AG10803 (cell line): ENCODE data around the gene B3GAT3.

Source experiments
- DNase-seq: peaks from one replicate; pipeline ENCODE4 v3.0.0; 2010; ENCODE audit warnings: low read depth
- H3K4me3 ChIP-seq: 2 replicates; pipeline ENCODE4 v1.5.1; 2011; ENCODE audit warnings: mild to moderate bottlenecking, low read length, control low read depth
- TF ChIP-seq, protein P1 (sequence below): conservative IDR thresholded peaks from 2 replicates; pipeline ENCODE4 v1.5.1; 2011; ENCODE audit warnings: mild to moderate bottlenecking, low read length, control low read depth, inconsistent platforms

B3GAT3 gene

DNA sequence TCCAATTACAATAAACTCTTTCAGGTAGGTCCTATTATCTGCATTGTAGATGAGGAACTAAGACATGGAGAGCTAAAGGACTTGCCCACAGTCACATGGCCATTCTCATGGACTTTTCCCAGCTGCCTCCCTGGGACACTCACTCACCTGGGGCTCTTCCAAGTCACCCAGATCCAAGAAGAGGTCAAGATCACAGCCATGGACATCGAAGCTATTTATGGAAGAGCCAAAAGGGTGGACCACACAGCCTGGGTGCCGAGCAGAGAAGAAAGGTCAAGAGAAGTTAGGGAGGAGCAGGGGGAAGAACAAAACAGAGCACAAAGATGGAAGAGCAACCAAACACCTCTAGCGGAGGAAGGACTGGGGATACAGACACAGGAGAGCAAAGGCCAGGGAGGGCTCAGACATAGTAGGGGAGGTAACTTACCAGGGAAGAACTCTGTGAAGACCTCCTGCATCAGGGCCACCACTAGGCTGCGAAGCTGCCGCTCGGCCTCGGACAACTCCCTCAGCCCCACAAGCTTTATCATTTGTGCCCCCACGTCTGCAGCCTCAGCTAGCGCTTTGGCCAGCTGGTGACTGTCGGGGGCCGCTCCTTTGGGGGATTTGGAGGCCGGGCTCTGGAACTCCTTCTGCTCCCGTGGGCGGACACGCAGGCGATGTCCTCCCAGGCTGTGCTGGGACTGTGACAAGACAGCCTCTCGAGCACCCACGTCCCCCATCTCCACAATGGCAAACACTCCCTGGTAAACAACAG lies 40.6 kb downstream of the B3GAT3 start:
- TF ChIP-seq, protein P1, sequence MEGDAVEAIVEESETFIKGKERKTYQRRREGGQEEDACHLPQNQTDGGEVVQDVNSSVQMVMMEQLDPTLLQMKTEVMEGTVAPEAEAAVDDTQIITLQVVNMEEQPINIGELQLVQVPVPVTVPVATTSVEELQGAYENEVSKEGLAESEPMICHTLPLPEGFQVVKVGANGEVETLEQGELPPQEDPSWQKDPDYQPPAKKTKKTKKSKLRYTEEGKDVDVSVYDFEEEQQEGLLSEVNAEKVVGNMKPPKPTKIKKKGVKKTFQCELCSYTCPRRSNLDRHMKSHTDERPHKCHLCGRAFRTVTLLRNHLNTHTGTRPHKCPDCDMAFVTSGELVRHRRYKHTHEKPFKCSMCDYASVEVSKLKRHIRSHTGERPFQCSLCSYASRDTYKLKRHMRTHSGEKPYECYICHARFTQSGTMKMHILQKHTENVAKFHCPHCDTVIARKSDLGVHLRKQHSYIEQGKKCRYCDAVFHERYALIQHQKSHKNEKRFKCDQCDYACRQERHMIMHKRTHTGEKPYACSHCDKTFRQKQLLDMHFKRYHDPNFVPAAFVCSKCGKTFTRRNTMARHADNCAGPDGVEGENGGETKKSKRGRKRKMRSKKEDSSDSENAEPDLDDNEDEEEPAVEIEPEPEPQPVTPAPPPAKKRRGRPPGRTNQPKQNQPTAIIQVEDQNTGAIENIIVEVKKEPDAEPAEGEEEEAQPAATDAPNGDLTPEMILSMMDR: no peak
- H3K4me3 ChIP-seq: no peak overlapping the region
- DNase-seq: no peak

DNA sequence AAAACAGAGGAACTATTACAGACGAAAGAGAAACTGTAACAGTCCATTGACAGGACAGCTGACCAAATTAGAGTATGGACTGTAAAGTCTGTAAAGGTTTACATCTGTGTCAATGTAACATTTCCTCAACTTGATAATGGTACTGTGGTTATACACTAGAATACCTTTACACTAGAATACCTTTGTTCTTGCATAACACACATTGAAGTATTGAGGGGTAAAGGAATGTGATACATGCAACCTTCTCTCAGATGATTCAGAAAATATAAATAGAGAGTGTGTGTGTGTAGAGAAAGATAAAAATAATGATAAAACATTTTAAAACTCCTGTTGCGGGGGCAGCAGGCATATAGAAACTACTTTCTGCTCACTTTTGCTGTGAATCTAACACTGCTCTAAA lies 42.5 kb downstream of the B3GAT3 start:
- DNase-seq: no peak
- TF ChIP-seq, protein P1: no peak
- H3K4me3 ChIP-seq: no peak overlapping the region

DNA sequence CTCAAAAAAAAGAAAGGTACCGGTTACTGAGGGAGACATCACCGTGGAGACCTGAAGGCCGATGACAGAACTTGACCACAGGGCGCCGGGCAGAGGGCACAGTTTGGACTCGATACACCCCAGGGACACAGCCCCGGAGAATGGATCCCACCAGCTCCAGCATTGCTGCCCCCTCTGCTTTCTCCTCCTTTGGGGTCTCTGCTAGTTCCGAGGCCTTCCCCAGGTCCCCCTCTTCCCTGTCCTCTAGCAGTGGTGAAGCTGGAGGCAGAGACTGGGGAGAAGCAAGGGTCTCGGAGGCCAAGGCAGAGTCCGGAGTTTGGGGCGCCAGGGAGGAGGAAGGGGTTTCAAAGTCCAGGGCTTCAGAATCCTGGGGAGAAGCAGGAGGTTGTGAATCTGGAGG lies 43.2 kb downstream of the B3GAT3 start:
- TF ChIP-seq, protein P1: no peak
- no peak for DNase-seq
- H3K4me3 ChIP-seq: no peak overlapping the region

DNA sequence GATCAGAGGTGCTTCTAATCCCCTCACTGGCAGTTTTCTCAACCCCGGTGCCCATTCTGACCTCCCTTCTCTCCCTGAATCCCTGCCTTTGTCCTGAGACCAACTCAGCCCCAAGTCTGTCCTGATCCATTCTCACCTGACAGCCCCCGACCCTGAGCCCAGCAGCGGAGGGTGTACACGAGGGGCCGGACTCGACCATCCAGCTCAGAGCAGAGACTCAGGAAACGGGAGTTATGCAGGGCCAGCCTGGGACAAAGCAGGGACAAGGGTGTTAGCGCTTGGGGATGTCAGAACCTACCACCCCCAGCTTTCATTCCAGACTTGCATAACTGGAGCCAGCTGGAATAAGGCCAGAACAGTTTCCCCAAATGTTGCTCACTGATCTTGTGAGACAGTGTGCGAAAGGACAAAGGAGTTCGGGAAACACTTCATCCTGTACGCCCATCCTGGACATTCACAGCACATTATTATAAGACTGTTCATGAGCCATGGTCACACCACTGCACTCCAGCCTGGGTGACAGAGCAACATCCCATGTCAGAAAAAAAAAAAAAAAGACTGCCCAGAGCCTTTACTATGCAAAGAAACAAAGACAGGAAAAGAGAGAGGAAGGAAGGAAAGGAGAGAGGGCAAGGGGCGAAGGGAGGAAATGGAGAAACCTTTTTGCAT lies 44.6 kb downstream of the B3GAT3 start:
- TF ChIP-seq, protein P1: no peak
- no peak overlapping the region for H3K4me3 ChIP-seq
- DNase-seq: no peak

DNA sequence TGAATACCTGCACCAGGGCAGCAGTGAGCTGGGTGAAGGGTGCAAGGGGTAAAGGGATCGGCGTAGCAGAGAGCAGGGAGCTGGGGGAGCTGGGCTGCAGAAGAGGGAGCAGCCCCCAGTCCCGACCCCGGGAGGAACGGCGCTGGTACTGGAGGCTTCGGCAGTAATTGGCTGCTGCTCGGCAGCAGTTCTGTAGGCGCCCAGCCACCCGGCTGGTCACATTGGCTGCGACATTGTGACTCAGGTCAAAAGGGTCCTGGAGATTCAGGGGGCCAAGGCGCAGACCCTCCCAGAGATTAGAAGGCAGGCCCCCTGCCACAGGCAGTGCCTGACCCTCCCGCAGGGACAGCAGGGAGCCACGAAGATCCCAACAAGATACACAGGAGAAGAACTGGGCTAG lies 45.9 kb downstream of the B3GAT3 start:
- no peak for DNase-seq
- peak overlapping the region; percentile 90 for H3K4me3 ChIP-seq
- TF ChIP-seq, protein P1: no peak

DNA sequence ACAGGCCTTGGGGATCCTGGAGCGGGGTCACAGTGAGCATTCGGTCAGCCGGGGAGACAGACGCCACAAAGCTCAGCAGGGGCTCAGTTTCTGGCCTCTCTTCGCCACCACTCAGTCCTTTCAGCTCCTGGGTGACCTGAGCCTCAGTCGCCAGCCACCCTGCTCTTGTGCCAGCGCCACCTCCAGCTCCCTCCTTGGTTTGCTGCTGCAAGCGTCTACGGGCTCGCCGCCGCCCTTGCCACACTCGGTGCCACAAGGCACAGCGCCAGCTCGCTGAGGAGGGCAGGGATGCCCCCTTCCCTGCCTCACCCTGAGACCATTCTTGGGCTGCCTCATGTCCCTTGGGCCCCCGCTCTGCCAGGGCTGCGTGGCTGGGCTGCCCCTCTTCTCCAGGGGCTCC lies 46.6 kb downstream of the B3GAT3 start:
- DNase-seq: no peak
- TF ChIP-seq, protein P1: no peak
- H3K4me3 ChIP-seq: peak overlapping the region; percentile 90
